Amniotic epithelial cell (primary cell): ENCODE results near the gene PLEKHG1.

Source experiments
- DNase-seq: peaks from one replicate; pipeline ENCODE4 v3.0.0-alpha.2; 2010; ENCODE audit warnings: low read depth

PLEKHG1 gene

DNA sequence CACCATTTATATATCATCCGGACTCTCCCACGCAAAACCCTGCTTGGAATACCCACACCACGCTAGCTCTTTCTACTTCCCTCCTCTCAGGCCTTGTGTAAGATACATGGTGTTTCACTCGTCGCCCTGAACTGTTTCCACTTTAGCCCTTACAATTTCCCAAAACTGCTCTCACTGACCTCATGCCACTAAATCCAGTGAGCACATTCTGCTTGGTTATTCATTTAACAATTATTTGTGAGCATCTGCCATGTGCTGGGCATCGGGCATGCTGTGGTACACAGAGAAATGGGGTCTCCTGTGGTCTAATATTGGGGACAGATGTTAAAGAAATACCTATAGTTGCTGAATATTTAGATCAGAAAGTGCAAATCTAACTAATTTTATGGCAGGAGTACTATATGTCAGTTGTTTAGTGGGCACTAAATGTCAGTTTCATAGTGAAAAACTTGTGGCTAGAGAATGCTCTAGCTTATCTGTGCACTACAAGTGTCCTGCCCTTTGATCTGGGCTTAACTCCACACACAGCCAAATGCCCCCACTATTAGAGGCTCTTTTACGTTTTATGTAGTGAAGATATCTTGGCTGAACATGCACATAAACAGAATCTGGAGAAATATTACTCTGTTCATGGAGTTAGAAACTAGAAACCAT is 41.0 kb downstream of the PLEKHG1 start:
- no peak for DNase-seq

DNA sequence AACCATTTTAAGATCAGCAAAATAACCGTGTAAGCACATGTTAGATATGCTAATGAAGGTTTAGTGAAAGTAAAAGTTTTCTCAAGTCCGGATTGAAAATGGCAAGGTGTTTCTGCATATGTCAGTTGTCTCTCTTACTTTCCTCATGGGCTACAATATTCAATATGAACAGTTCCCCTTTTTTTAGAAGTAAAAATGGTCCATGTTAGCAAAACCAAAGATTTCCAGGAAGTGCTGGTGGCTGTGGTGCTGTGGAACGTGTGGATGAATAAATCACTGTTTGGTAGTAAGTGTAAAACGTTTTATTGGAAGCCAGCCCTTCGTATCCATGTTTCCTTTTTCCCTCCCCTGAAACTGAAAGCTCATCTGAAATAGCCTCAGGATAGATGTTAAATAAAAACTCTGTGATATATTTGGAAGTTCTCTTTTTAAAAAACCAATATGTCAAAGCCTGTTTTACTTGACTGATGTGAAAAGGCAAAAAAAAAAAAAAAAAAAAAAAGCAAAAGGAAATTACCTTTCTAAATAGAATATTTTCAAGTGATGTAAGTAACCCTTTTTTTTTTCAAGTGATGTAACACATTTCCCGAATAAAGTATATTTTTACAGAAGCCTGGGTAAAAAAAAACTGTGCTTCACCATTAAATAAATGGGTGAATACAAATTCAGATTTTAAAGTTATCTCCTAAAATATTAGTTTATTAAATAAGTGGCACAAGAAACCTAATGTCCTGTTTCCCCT is 41.9 kb downstream of the PLEKHG1 start:
- DNase-seq, result no peak

DNA sequence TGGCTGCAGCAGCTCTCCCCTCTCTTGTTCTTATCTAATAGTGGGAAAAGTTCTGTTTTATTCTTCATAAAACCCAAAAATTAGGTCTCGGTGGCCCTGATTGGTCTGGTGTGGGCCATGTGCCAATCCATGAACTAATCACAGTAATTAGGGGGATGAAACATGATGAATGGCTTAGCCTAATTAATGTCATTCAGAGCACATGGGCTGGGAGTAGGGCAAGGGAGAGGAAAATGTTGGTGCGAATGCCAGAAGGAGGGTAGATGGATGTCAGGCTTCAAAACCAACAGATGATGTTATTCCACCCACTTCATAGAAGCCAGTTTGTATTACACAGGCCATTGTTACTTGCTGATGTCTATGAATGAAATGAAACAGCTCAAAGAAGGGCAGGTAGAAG is 46.5 kb downstream of the PLEKHG1 start:
- no peak for DNase-seq

DNA sequence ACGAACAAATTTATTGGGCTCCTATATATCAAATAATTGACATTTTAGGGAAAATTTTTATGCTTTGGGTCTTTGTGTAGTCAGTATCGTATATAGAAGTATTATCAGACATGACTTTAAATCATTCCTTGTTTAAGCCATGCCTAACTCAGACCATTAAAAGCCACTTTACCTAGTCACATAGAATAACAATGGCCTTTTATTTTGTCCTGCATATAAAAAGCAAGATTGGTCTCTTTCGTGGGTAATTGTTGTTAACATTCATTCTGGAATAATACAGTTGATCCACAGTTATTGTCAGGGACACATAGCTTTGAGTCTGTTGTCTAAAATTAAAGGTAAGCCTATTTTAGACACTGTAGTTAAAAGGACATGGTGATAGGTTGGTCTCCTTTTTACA is 47.4 kb downstream of the PLEKHG1 start:
- no peak for DNase-seq
